Testis (tissue), 2 donors: Measurements from ENCODE around the gene KLHDC7A.

Experiments used
- CTCF ChIP-seq, 3 experiments: fragments of 450-650 bp in 2 of 3; fragments of 200-600 bp in 1 of 3; sonication (generic) in 1 of 3; IDR thresholded peaks; one replicate each; pipeline ENCODE4 v1.5.1; 2016 to 2019; ENCODE audit warnings: antibody characterized with exemption in 3 of 3, mild to moderate bottlenecking in 2 of 3, moderate library complexity in 1 of 3
- POLR2A ChIP-seq: fragments of 450-650 bp; IDR thresholded peaks from one replicate; pipeline ENCODE4 v1.6.1; 2017; ENCODE audit warnings: antibody characterized with exemption, mild to moderate bottlenecking, moderate library complexity

DNA sequence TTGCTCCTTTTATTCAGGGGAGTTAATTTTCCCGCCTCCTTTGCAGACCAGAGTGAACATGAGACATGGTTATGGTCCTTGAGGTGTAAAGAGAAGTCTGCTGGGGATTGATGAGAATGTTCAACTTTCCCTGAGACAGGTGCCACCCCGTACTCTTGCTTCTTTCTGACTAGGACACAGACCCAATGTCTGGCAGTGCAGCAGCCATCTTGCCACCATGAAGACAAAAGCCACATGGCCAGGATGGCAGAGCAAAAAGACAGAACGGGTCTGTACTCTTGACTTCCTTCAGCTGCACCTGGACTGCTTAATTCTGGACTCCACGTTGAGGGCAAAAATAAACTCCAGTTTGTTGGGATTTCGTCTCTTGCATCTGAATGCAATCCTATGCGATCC lies 54.1 kb downstream of the KLHDC7A start:
- TF ChIP-seq CTCF (IDR thresholded peaks at IDR 0.05), result no peak
- TF ChIP-seq POLR2A, result no peak
